Erythroblast (primary cell): ENCODE results near the gene ADM5.

ENCODE experiments used
- DNase-seq, 2 experiments: peaks; one replicate each; lab custom pipeline; 2025; lab: John Stamatoyannopoulos, UW
- GATA1 ChIP-seq: IDR thresholded peaks from 2 replicates; pipeline ENCODE4 v1.6.1; 2011; ENCODE audit warnings: low read depth, mild to moderate bottlenecking, control low read depth, low read length, moderate library complexity
- POLR2A ChIP-seq: IDR thresholded peaks from 2 replicates; pipeline ENCODE4 v1.6.1; 2011; ENCODE audit warnings: mild to moderate bottlenecking, low read length

ADM5 gene

GRCh38 chr19:49680421-49681351, 8.7 kb upstream of the ADM5 start:
- TF ChIP-seq POLR2A (no peak), GATA1 (no peak)
- peak; percentile 89 to 95 for DNase-seq

- no peak for TF ChIP-seq POLR2A
- no peak for TF ChIP-seq GATA1
- no peak for DNase-seq
These were observed 7.6 kb upstream of the ADM5 start for GRCh38 chr19:49681830-49682229.

- TF ChIP-seq GATA1 (no peak), POLR2A (no peak)
- DNase-seq, result no peak
These were observed 7.1 kb upstream of the ADM5 start for GRCh38 chr19:49682274-49682673.

GRCh38 chr19:49683814-49684250, 5.6 kb upstream of the ADM5 start:
- TF ChIP-seq POLR2A, result no peak
- no peak for TF ChIP-seq GATA1
- DNase-seq, result no peak

- no peak for DNase-seq
- TF ChIP-seq POLR2A (no peak), GATA1 (no peak)
These were observed 5.0 kb upstream of the ADM5 start for GRCh38 chr19:49684251-49684982.

GRCh38 chr19:49684983-49685553, 4.3 kb upstream of the ADM5 start:
- DNase-seq, result no peak
- TF ChIP-seq POLR2A (no peak), GATA1 (no peak)

GRCh38 chr19:49685845-49686332, 3.5 kb upstream of the ADM5 start:
- TF ChIP-seq POLR2A, result no peak
- no peak for TF ChIP-seq GATA1
- DNase-seq, result no peak

- TF ChIP-seq POLR2A (no peak), GATA1 (no peak)
- no peak for DNase-seq
These were observed 2.8 kb upstream of the ADM5 start for GRCh38 chr19:49686503-49687088.

GRCh38 chr19:49687150-49687549, 2.2 kb upstream of the ADM5 start:
- no peak for DNase-seq
- TF ChIP-seq POLR2A (no peak), GATA1 (no peak)

GRCh38 chr19:49687566-49688316, 1.7 kb upstream of the ADM5 start:
- no peak for DNase-seq
- TF ChIP-seq POLR2A, result no peak
- no peak for TF ChIP-seq GATA1

- DNase-seq, result no peak
- TF ChIP-seq POLR2A, result no peak
- no peak for TF ChIP-seq GATA1
These were observed 762 bp upstream of the ADM5 start for GRCh38 chr19:49688531-49689132.

GRCh38 chr19:49690079-49690655, 773 bp downstream of the ADM5 start:
- no peak for DNase-seq
- TF ChIP-seq POLR2A (no peak), GATA1 (no peak)
